Fibroblast of lung (primary cell): ENCODE data around the gene LHX5.

ENCODE experiments used
- EZH2 ChIP-seq: IDR thresholded peaks from 2 replicates; pipeline ENCODE4 v1.5.1; 2012; ENCODE audit warnings: low read length, control low read depth, mild to moderate bottlenecking; ENCODE audit errors: missing control alignments
- TF ChIP-seq, protein P1 (sequence below), 2 donors: IDR thresholded peaks in 1 of 2; conservative IDR thresholded peaks in 1 of 2; 1 replicate in 1 of 2; 2 replicates in 1 of 2; pipeline ENCODE4 v1.5.1; 2011 to 2012; ENCODE audit warnings: low read length in 2 of 2, control low read depth in 1 of 2, inconsistent platforms in 1 of 2, low read depth in 1 of 2, mild to moderate bottlenecking in 1 of 2

DNA sequence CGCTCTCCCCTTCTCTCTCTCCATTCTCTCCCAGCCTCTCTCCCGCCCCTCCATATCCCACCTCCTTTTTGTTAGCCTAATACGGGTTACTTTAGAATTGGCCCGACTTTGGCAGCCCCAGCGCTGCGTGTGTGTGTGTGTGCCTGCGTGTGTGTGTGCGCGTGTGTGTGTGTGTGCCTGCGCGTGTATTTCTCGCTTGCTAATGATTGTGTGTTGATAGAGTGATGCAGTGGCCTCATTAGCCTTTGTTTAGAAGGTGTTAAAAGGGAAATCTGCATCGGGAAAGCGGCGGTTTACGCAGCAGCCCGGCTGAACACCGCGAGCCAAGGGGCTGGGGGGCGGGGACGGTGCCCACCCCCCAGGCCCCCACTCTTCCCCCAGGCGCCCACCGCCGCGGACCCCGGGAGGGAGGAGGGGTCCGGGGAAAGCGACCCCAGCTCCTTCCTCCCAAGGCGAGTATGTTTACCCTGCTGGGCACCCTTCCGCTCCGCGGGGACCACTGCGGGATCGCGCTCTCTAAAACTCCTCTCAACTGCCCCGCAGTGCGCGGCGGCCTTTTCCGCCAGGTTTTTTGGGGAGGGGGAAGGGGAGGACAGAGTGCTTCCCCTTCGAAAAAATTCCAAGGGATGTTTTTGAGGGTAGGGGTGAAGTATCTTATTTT lies 6.8 kb upstream of the LHX5 start:
- TF ChIP-seq, protein P1, sequence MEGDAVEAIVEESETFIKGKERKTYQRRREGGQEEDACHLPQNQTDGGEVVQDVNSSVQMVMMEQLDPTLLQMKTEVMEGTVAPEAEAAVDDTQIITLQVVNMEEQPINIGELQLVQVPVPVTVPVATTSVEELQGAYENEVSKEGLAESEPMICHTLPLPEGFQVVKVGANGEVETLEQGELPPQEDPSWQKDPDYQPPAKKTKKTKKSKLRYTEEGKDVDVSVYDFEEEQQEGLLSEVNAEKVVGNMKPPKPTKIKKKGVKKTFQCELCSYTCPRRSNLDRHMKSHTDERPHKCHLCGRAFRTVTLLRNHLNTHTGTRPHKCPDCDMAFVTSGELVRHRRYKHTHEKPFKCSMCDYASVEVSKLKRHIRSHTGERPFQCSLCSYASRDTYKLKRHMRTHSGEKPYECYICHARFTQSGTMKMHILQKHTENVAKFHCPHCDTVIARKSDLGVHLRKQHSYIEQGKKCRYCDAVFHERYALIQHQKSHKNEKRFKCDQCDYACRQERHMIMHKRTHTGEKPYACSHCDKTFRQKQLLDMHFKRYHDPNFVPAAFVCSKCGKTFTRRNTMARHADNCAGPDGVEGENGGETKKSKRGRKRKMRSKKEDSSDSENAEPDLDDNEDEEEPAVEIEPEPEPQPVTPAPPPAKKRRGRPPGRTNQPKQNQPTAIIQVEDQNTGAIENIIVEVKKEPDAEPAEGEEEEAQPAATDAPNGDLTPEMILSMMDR (conservative IDR thresholded peaks at IDR 0.05 in 1 of 2, IDR thresholded peaks at IDR 0.05 in 1 of 2; ENCODE audit: low read depth in 1 of 2, low read length in 2 of 2): no peak
- TF ChIP-seq EZH2: peak; percentile 57
